GM18508 (cell line): ENCODE results near the gene STXBP5.
"Not testable (repeated sequence)": the region's sequence is repeated elsewhere in the genome, so short reads cannot be mapped to it uniquely, and the experiment has no call there.

Source experiments
- ATAC-seq: cut with Tn5 transposase; IDR thresholded peaks from one replicate; pipeline ENCODE4 v1.9.1; 2021; ENCODE audit warnings: moderate number of reproducible peaks; ENCODE audit not compliant: insufficient read depth, unreplicated experiment

Gene STXBP5

GRCh38 chr6:147234685-147235084, 30.5 kb downstream of the STXBP5 start:
- no peak for ATAC-seq

- no peak for ATAC-seq
These were observed 33.9 kb downstream of the STXBP5 start for GRCh38 chr6:147238164-147238563.

DNA sequence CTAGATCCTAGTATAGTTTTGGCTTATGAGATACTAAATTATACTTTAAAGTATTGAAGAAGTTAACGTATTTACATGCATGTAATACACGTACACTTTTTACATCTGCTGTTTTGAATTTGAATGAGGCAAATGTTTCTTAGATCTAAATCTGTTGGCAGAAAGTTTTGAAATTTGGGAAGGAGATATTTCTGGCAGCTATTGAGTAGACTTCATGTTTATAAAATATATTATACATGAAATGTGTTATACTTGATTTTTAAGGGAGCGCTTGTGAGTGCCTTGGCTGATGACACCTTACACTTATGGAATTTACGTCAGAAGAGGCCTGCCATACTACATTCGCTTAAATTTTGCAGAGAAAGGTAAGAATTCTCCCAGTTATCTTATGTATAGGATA, 34.7 kb downstream of the STXBP5 start:
- no peak for ATAC-seq

DNA sequence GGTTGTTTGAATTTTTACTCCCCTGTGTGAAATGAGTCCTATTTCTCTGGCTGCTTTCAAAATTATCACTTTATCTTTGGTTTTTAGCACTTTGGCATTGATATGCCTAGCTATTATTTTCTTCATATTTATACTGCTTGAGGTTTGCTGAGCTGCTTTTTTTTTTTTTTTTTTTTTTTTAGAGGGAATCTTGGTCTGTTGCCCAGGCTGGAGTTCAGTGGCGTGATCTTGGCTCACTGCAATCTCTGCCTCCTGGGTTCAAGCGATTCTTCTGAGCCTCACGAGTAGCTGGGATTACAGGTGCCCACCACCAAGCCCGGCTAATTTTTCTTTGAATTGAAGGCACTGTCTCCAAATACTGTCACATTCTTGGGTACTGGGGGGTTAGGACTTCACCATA, 40.6 kb downstream of the STXBP5 start:
- ATAC-seq = no peak

- no peak for ATAC-seq
These were observed 41.5 kb downstream of the STXBP5 start for GRCh38 chr6:147245693-147246092.

- ATAC-seq = no peak
These were observed 42.8 kb downstream of the STXBP5 start for GRCh38 chr6:147246853-147247635.

DNA sequence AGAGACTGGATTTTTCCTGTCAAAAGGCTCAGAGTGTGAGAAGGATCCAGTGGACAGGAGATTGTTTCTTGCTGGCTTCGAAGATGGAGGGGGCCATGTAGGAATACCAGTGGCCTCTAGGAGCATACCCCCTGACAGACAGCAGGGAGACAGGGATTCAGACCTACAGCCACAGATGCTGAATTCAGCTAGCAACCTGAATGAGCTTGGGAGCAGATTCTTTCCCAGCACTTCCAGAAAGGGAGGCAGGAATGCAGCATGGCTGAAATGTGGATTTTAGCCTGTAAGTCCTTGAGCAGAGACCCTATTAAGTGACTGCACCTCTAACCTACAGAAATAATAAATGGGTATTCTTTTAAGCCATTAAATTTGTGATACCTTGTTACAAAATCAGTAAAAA, 44.6 kb downstream of the STXBP5 start:
- no peak for ATAC-seq

GRCh38 chr6:147251072-147251471, 46.9 kb downstream of the STXBP5 start:
- no peak for ATAC-seq

DNA sequence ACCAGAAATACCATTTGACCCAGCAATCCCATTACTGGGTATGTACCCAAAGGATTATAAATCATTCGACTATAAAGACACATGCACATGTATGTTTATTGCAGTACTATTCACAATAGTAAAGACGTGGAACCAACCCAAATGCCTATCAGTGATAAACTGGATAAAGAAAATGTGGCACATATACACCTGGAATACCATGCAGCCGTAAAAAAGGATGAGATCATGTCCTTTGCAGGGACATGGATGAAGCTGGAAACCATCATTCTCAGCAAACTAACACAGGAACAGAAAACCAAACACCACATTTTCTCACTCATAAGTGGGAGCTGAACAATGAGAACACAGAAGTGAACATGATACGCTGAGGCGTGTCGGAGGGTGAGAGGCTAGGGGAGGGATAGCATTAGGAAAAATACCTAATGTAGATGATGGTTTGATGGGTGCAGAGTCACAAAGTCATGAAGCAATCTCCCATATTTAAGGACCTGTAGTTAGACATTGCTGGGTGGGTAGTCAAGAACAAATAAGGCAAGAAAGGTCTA, 50.8 kb downstream of the STXBP5 start:
- not testable (repeated sequence) for ATAC-seq

- ATAC-seq = no peak
These were observed 51.9 kb downstream of the STXBP5 start for GRCh38 chr6:147255948-147256674.

- no peak for ATAC-seq
These were observed 53.5 kb downstream of the STXBP5 start for GRCh38 chr6:147257760-147258159.

DNA sequence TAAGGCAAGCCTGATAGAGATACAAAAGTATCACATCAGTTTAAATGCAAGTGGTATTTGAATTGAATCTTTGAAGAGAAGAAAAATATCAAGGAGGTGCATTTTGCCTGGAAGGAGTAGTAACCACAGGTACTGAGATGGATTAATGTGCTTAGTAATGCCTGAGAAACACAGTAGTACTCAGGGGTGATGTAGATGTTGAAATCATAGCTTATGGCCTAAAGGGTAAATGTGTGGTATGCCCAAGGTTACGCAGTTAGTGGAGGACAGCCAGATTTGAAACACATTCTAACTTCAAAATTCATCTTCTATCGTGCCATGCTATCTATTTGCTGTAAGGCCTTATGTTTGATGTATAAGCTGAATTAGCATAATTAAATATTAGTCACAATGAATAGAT, 55.9 kb downstream of the STXBP5 start:
- no peak for ATAC-seq

DNA sequence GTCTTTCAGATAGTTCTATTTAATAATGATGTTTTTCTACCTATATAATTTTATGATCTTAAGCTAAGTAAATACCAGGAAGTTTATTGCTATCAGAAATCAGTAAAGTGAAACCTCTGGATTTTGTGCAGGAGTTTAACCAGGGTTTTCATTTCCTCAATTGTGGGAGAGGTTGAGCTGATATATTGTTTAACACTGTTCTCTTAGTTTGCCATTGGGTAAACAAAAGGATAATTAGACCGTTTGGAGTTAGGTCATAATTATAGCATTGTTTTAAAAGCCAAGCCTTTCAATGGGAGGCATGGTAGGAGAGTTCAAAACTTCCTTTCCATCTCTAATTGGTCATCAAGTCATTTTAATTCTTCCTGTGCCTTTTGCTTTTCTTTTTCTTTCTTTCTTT, 58.7 kb downstream of the STXBP5 start:
- ATAC-seq = no peak

GRCh38 chr6:147266821-147267220, 62.6 kb downstream of the STXBP5 start:
- ATAC-seq = no peak

- ATAC-seq = no peak
These were observed 63.4 kb downstream of the STXBP5 start for GRCh38 chr6:147267658-147268057.

DNA sequence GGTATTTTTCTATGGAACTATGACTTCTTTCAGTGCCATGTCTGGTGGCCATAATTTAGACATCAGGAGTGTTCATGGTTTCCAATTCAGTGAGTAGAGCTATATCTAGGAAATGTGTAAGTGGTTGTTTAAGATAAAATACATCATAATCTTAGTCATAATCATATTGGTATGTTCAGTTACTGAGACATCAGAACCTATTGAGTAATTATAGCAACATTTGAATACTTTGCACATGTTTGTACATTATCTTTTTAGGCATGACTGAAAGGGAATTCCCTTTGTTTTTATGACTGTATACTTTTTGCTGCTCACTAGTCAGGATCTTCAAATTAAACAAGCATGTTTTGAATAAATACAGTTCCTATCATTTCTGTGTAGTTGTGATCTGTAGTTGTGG, 64.0 kb downstream of the STXBP5 start:
- no peak for ATAC-seq

DNA sequence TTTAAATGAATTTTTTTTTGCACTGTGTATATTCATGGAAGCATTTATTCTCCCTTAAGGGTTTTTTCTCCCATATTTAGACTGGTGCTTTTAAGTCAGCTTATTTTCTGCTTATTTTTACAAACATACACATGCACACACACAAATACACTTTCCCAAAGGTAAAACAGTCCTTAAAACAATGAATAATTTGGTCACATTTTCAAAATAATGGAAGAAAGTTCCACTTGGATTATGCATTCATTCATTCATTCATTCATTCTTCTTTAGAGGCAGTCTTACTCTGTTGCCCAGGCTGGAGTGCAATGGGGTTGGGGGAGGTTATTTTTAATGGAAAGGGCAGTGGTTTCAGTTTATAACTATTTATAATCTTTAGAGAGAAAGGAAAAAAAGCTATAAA, 69.8 kb downstream of the STXBP5 start:
- ATAC-seq = no peak

GRCh38 chr6:147274776-147275175, 70.6 kb downstream of the STXBP5 start:
- ATAC-seq = no peak

DNA sequence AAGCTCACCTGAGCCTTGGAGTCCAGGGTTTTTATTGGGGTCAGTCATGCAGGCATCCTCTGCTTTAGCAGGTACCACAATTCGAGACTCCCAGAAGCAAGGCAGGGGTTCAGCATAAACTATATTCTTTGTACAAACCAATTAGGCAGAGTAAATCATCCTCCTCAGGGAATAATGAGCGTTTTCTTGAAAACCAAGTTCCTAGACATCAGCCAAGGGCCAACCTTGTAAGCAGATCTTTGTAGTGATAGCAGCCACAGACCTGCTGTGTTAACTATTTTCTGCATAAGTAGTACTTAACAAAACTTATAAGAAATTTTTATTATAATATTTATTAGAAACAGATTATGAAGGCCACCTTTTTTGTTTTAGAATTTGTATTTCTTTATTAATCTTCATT, 74.7 kb downstream of the STXBP5 start:
- ATAC-seq = no peak

DNA sequence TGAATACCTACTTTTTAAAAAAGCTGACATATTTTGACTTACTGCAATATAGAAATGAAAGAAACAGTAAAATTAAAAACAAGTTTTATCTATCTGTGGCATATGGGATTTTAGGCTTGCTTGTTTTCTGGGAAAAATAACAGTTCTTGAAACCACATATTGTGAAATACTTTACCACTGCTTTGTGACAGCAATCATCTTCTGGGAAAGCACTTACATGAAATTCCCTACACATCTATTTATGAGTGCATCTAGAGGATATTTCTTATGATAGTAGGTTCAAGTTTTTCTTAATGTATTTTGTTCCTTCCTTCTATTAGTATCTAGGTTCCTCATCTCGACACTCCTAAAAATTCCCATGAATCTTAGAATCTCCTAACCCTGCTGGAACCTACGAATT, 75.2 kb downstream of the STXBP5 start:
- no peak for ATAC-seq

GRCh38 chr6:147281895-147282565, 77.8 kb downstream of the STXBP5 start:
- ATAC-seq = no peak
